ENCODE results near the gene PLA2G2C.

The PLA2G2C gene

DNA sequence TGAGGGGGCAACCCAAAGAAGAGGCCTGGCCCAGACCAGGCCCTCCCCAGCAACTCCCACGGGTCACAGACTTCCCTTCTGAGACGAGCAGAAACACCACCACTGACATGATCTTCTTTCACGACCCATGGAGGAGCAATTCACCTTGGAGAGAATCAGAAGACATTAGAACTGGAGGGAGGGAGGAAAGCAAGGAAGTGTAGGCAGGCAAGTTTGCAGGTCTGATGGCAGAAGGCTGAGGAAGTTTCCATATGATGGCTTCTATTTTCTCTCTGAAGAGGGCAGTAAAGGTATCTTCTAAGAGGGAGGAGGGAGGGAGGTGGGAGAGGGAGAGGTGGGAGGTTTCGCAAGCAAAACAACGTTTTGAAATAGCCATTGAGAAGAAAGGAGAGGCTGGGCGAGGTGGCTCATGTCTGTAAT lies 1.8 kb downstream of the PLA2G2C start:
- no peak overlapping the region for H3K4me3 ChIP-seq (ENCODE audit: low read depth, low read length)
- H3K9me3 ChIP-seq (ENCODE audit: control insufficient read depth, insufficient read depth, low read depth, low read length) = no peaks in the 10 kb centered on the region
- no peak for TF ChIP-seq ZNF112 (tag by site-specific recombination; IDR thresholded peaks at IDR 0.05)
- no peak for TF ChIP-seq ZNF121 (tag by site-specific recombination; IDR thresholded peaks at IDR 0.05)
- TF ChIP-seq ZNF585B (tag by site-specific recombination; IDR thresholded peaks at IDR 0.05) = no peak
- TF ChIP-seq, protein P1, sequence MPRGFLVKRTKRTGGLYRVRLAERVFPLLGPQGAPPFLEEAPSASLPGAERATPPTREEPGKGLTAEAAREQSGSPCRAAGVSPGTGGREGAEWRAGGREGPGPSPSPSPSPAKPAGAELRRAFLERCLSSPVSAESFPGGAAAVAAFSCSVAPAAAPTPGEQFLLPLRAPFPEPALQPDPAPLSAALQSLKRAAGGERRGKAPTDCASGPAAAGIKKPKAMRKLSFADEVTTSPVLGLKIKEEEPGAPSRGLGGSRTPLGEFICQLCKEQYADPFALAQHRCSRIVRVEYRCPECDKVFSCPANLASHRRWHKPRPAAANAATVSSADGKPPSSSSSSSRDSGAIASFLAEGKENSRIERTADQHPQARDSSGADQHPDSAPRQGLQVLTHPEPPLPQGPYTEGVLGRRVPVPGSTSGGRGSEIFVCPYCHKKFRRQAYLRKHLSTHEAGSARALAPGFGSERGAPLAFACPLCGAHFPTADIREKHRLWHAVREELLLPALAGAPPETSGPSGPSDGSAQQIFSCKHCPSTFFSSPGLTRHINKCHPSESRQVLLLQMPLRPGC (tag by site-specific recombination; IDR thresholded peaks at IDR 0.05) = no peak
- TF ChIP-seq EGR2 (tag by site-specific recombination; IDR thresholded peaks at IDR 0.05; ENCODE audit: low read depth) = peak; percentile 55; the same call in 1 of the 2 replicates
- peak; percentile 29; the same call in 1 of the 2 replicates for TF ChIP-seq ZFHX2 (tag by site-specific recombination; conservative IDR thresholded peaks at IDR 0.05)
- TF ChIP-seq ZBTB7A (tag by site-specific recombination; IDR thresholded peaks at IDR 0.05; ENCODE audit: low read depth) = no peak
- no peak for TF ChIP-seq MZF1 (tag by site-specific recombination; IDR thresholded peaks at IDR 0.05; ENCODE audit: borderline replicate concordance)
- no peak for TF ChIP-seq ZBTB44 (tag by site-specific recombination; IDR thresholded peaks at IDR 0.05)
- ChIA-PET CTCF (interaction anchor here (0.7 to 1.0 kb wide), 2 partner anchors 28 to 29 kb away, joined by 3 to 4 read pairs; no protein-coding TSS in a partner anchor), POLR2A (no interaction called here)
- no peaks in the 10 kb centered on the region for H3K4me1 ChIP-seq (ENCODE audit: control insufficient read depth, insufficient read depth, low read length)
- H3K27ac ChIP-seq (ENCODE audit: extremely low read depth, low read depth, low read length) = no peak overlapping the region
- H3K36me3 ChIP-seq (ENCODE audit: control insufficient read depth in 2 of 2, insufficient read depth in 1 of 2, low read length in 2 of 2) = no peaks in the 10 kb centered on the region

DNA sequence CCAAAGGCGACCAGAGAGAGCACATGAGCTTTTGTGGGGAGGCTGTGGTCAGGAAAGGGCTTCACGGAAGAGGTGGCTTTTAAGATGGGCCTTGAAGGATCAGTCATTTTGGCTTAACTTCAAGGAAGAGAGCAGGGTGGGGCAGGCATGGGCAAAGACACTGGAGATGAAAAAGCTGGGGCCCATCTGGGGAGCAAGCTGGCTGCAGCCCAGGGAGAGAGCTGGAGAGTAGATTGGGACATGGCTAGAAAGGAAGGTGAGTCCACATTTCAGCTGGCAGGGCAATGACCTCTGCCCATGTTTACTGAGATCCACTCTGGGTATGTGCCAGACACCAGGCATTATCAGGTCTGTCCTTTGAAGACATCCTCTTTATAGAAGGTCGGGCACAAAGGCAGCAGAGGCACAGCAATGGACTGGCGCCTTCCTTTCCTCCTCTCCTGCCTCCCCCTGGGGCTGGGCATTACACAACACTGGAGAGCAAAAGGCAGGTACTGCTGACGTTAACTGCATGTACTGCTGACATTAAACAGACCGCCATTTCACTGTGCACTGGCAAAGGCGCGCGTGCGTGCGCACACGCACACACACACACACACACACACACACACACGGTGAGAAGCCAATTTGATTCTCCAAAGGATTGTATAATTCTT lies 2.6 kb downstream of the PLA2G2C start:
- Histone ChIP-seq H3K36me3 (ENCODE audit: control insufficient read depth in 2 of 2, insufficient read depth in 1 of 2, low read length in 2 of 2) (no peaks in the 10 kb centered on the region), H3K9me3 (ENCODE audit: control insufficient read depth, insufficient read depth, low read depth, low read length) (no peaks in the 10 kb centered on the region), H3K27ac (ENCODE audit: extremely low read depth, low read depth, low read length) (no peak overlapping the region), H3K4me1 (ENCODE audit: control insufficient read depth, insufficient read depth, low read length) (no peaks in the 10 kb centered on the region), H3K4me3 (ENCODE audit: low read depth, low read length) (no peak overlapping the region)
- POLR2A ChIA-PET = no interaction called here
- CTCF ChIA-PET = interaction anchor here (0.7 to 5.8 kb wide), 2 partner anchors 11 to 29 kb away, joined by 4 to 37 read pairs; no protein-coding TSS in a partner anchor
- no peak for TF ChIP-seq ZNF701 (tag by site-specific recombination; IDR thresholded peaks at IDR 0.05)
- TF ChIP-seq CTCF (tag by site-specific recombination; IDR thresholded peaks at IDR 0.05) = no peak
- no peak for TF ChIP-seq ZNF660 (tag by site-specific recombination; IDR thresholded peaks at IDR 0.05)
- TF ChIP-seq ZBTB17 (tag by site-specific recombination; IDR thresholded peaks at IDR 0.05) = no peak
- TF ChIP-seq SP3 (tag by site-specific recombination; IDR thresholded peaks at IDR 0.05) = no peak
- no peak for TF ChIP-seq ZNF677 (tag by site-specific recombination; IDR thresholded peaks at IDR 0.05)
- TF ChIP-seq, protein P2, sequence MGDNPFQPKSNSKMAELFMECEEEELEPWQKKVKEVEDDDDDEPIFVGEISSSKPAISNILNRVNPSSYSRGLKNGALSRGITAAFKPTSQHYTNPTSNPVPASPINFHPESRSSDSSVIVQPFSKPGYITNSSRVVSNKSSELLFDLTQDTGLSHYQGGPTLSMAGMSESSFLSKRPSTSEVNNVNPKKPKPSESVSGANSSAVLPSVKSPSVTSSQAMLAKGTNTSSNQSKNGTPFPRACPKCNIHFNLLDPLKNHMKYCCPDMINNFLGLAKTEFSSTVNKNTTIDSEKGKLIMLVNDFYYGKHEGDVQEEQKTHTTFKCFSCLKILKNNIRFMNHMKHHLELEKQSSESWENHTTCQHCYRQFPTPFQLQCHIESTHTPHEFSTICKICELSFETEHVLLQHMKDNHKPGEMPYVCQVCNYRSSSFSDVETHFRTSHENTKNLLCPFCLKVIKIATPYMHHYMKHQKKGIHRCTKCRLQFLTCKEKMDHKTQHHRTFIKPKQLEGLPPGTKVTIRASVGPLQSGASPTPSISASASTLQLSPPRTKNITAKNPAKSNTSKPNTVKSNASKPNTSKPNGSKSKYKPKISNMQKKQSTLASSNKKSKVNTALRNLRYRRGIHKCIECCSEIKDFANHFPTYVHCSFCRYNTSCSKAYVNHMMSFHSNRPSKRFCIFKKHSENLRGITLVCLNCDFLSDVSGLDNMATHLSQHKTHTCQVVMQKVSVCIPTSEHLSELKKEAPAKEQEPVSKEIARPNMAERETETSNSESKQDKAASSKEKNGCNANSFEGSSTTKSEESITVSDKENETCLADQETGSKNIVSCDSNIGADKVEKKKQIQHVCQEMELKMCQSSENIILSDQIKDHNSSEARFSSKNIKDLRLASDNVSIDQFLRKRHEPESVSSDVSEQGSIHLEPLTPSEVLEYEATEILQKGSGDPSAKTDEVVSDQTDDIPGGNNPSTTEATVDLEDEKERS (tag by site-specific recombination; IDR thresholded peaks at IDR 0.05) = no peak
- no peak for TF ChIP-seq ZNF214 (tag by site-specific recombination; IDR thresholded peaks at IDR 0.05; ENCODE audit: borderline replicate concordance)
- no peak for TF ChIP-seq RBAK (tag by site-specific recombination; IDR thresholded peaks at IDR 0.05)
- TF ChIP-seq ZSCAN23 (tag by site-specific recombination; IDR thresholded peaks at IDR 0.05) = no peak

Data from HEK293 (cell line).